Prostate gland (tissue), 2 donors: ENCODE results near the gene BCL2L11.

Experiments
- CTCF ChIP-seq, 4 experiments: fragments of 200-600 bp in 2 of 4; fragments of 450-650 bp in 2 of 4; sonication (generic) in 2 of 4; IDR thresholded peaks; 1 replicate in 3 of 4; 2 replicates in 1 of 4; pipeline ENCODE4 v1.5.1; 2016 to 2019; ENCODE audit warnings: antibody characterized with exemption in 4 of 4, mild to moderate bottlenecking in 2 of 4, moderate library complexity in 2 of 4
- POLR2A ChIP-seq: fragments of 450-650 bp; IDR thresholded peaks from one replicate; pipeline ENCODE4 v1.6.1; 2016; ENCODE audit warnings: antibody characterized with exemption, mild to moderate bottlenecking

GRCh38 chr2:111102216-111102615 lies 18.5 kb upstream of the BCL2L11 start:
- TF ChIP-seq CTCF (IDR thresholded peaks at IDR 0.05) (no peak), POLR2A (no peak)
